ENCODE measurements around the gene AUTS2. TPM values are rescaled to one million over a fixed set of nuclear protein-coding genes. Genes with fewer than 3 reads are reported as not detected.

AUTS2 gene
- total and polyA plus RNA-seq, 2 of the 8 experiments (the other 6 are each of a cell fraction or from before 2014, with no cell fraction given), result 25.9 to 101 TPM

DNA sequence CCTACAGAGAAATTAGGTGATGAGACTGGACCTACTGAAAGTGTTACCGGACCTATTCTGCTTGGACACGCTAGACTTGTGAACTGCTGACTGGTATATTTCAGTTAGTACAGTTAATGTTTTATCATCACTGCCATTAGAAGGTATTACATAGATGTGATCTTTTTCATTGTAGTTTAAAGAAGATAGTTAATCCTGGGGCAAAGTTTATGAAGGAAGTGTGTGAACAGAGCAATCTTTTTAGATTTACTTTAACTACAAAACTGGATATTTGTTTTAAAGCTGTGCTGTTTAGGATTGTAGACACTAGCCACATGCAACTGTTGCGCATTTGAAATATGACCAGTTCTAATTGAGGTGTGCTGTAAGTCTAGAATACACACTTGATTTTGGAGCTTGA lies 446.7 kb downstream of the AUTS2 start:
- ChIA-PET POLR2A (ENCODE audit: partially characterized antibody) (no interaction called here), CTCF (ENCODE audit: partially characterized antibody) (interaction anchor here (0.7 to 1.2 kb wide), 2 partner anchors 9 to 48 kb away, joined by 3 read pairs; no protein-coding TSS in a partner anchor)
- Histone ChIP-seq H3K4me3 (ENCODE audit: extremely low read depth in 1 of 4, insufficient read depth in 2 of 4, low read depth in 3 of 4, low read length in 4 of 4) (no peak overlapping the region), H3K4ac (replicated peaks; ENCODE audit: insufficient read length, low read depth, low read length) (no peak overlapping the region), H3K14ac (ENCODE audit: insufficient read length) (no peak overlapping the region), H2BK5ac (ENCODE audit: low read depth, low read length) (no peak overlapping the region), H4K20me1 (replicated peaks in 1 of 2; ENCODE audit: control insufficient read depth in 1 of 2, insufficient read depth in 2 of 2, low read length in 2 of 2) (no peaks in the 10 kb centered on the region), H3K9ac (replicated peaks in 1 of 4; ENCODE audit: extremely low read depth in 1 of 4, low read depth in 3 of 4, low read length in 3 of 4) (no peak overlapping the region), H3K9me3 (ENCODE audit: insufficient read depth in 2 of 2, low read depth in 1 of 2, low read length in 1 of 2) (no peaks in the 10 kb centered on the region), H3K23ac (ENCODE audit: insufficient read length) (no peak overlapping the region), H3K18ac (ENCODE audit: extremely low read depth, low read length) (no peak overlapping the region), H3K79me2 (ENCODE audit: control insufficient read depth in 1 of 2, insufficient read depth in 2 of 2, low read length in 2 of 2) (no peaks in the 10 kb centered on the region), H3K4me1 (replicated peaks in 1 of 4; ENCODE audit: control insufficient read depth in 3 of 4, insufficient read depth in 4 of 4, low read length in 3 of 4) (peaks cover 1 to 11% (median 5%) of the 10 kb centered on the region in 4 experiments; a peak in 5 of 7 replicates), H3K56ac (replicated peaks; ENCODE audit: insufficient read length, low read depth, low read length) (no peak overlapping the region), H4K91ac (replicated peaks; ENCODE audit: insufficient read length, low read length) (no peak overlapping the region), H2AFZ (ENCODE audit: low read length) (no peak overlapping the region), H2AK5ac (ENCODE audit: low read depth, low read length) (no peak overlapping the region), H3K36me3 (ENCODE audit: control insufficient read depth in 2 of 4, insufficient read depth in 4 of 4, low read length in 3 of 4) (no peaks in the 10 kb centered on the region), H2BK20ac (ENCODE audit: low read length) (no peak overlapping the region), H2BK15ac (ENCODE audit: low read length) (no peak overlapping the region), H2BK120ac (replicated peaks; ENCODE audit: low read depth, low read length) (no peak overlapping the region), H3K23me2 (ENCODE audit: low read depth, low read length) (no peaks in the 10 kb centered on the region), H3K27ac (ENCODE audit: low read depth, low read length) (no peak overlapping the region), H3K4me2 (ENCODE audit: insufficient read depth in 1 of 2, low read depth in 2 of 2, low read length in 2 of 2) (no peak overlapping the region), H3K27me3 (replicated peaks in 1 of 4; ENCODE audit: control insufficient read depth in 3 of 4, extremely low read depth in 1 of 4, insufficient read depth in 3 of 4, low read length in 3 of 4) (no peaks in the 10 kb centered on the region), H4K8ac (ENCODE audit: extremely low read depth, insufficient read depth, low read length) (no peak overlapping the region), H4K5ac (ENCODE audit: insufficient read length, low read depth, low read length) (no peak overlapping the region), H2BK12ac (ENCODE audit: low read depth, low read length) (no peak overlapping the region), H3K79me1 (ENCODE audit: low read depth, low read length) (no peaks in the 10 kb centered on the region)
- DNase-seq (ENCODE audit: low read depth in 1 of 2, low spot score in 2 of 2) (no peak), FAIRE-seq (no peak)
- 95% methylated on average over 3 of the region's 3 CpGs; no CpG with 5 or more reads in 1 of the 2 experiments for WGBS, 2 experiments (ENCODE audit: extremely low coverage in 1 of 2, insufficient coverage in 1 of 2, insufficient read length in 1 of 2, insufficient replicate concordance in 2 of 2, low coverage in 1 of 2, low lambda C conversion rate in 2 of 2, missing lambda C conversion rate in 1 of 2)
- TF ChIP-seq SAP30 (IDR thresholded peaks at IDR 0.05; ENCODE audit: insufficient read depth, insufficient replicate concordance, low read length) (no peak), SIN3A (conservative IDR thresholded peaks at IDR 0.05 in 1 of 2, IDR thresholded peaks at IDR 0.05 in 1 of 2; ENCODE audit: low read depth in 1 of 2, low read length in 2 of 2) (no peak), JUN (IDR thresholded peaks at IDR 0.05; ENCODE audit: low read depth, low read length) (no peak), HDAC6 (IDR thresholded peaks at IDR 0.05; ENCODE audit: low read depth, low read length) (no peak), NANOG (IDR thresholded peaks at IDR 0.05; ENCODE audit: insufficient read depth, low read depth, low read length, poor library complexity, severe bottlenecking) (no peak), EP300 (IDR thresholded peaks at IDR 0.05; ENCODE audit: borderline replicate concordance in 1 of 2, low read depth in 2 of 2, low read length in 2 of 2) (no peak), JUND (IDR thresholded peaks at IDR 0.05; ENCODE audit: low read length) (no peak), MAFK (IDR thresholded peaks at IDR 0.05; ENCODE audit: low read depth, low read length) (no peak), RBBP5 (IDR thresholded peaks at IDR 0.05; ENCODE audit: borderline replicate concordance, low read depth, low read length) (no peak), CTBP2 (IDR thresholded peaks at IDR 0.05; ENCODE audit: borderline replicate concordance, insufficient read depth, insufficient read length, low read length) (no peak), CREB1 (IDR thresholded peaks at IDR 0.05) (no peak), CHD2 (IDR thresholded peaks at IDR 0.05; ENCODE audit: low read length) (no peak)
